Endodermal cell (in vitro differentiated cells): ENCODE measurements around the gene CROCC2. TPM values are rescaled to one million over a fixed set of nuclear protein-coding genes. Genes with fewer than 3 reads are reported as not detected.

Source experiments
- DNase-seq: peaks from one replicate; pipeline ENCODE4 v3.0.0-alpha.2; 2017
- H3K27ac ChIP-seq: 2 replicates; pipeline ENCODE4 v1.5.1; 2013; ENCODE audit warnings: mild to moderate bottlenecking, low read depth, low read length, moderate library complexity
- H3K27me3 ChIP-seq: 2 replicates; pipeline ENCODE4 v1.6.1; 2013; ENCODE audit warnings: mild to moderate bottlenecking, low read length, moderate library complexity; ENCODE audit not compliant: insufficient read depth, control insufficient read depth, poor library complexity, severe bottlenecking
- H3K36me3 ChIP-seq: 2 replicates; pipeline ENCODE4 v1.7.0; 2013; ENCODE audit warnings: mild to moderate bottlenecking, low read length, moderate library complexity; ENCODE audit not compliant: control insufficient read depth, insufficient read depth
- H3K4me1 ChIP-seq: one replicate; pipeline ENCODE4 v1.7.0; 2013; ENCODE audit warnings: low read length; ENCODE audit not compliant: control insufficient read depth, insufficient read depth
- H3K4me3 ChIP-seq: 2 replicates; pipeline ENCODE4 v1.5.1; 2013; ENCODE audit warnings: mild to moderate bottlenecking, low read length, moderate library complexity
- H3K9ac ChIP-seq: 2 replicates; pipeline ENCODE4 v1.6.1; 2013; ENCODE audit warnings: mild to moderate bottlenecking, low read length, moderate library complexity; ENCODE audit not compliant: poor library complexity, severe bottlenecking; ENCODE audit errors: extremely low read depth
- H3K9me3 ChIP-seq: 2 replicates; pipeline ENCODE4 v1.6.1; 2013; ENCODE audit warnings: mild to moderate bottlenecking, low read length, moderate library complexity; ENCODE audit not compliant: control insufficient read depth
- H3K27ac Mint-ChIP-seq: 2 replicates; pipeline ENCODE4 v1.8.0; 2020; ENCODE audit warnings: mixed read lengths
- H3K27me3 Mint-ChIP-seq: 2 replicates; pipeline ENCODE4 v1.8.0; 2021; ENCODE audit warnings: mild to moderate bottlenecking, mixed read lengths; ENCODE audit not compliant: insufficient read depth
- H3K36me3 Mint-ChIP-seq: 2 replicates; pipeline ENCODE4 v1.8.0; 2020; ENCODE audit warnings: low read depth, mixed read lengths
- H3K4me1 Mint-ChIP-seq: 2 replicates; pipeline ENCODE4 v1.8.0; 2020; ENCODE audit warnings: mixed read lengths
- H3K4me3 Mint-ChIP-seq: 2 replicates; pipeline ENCODE4 v1.8.0; 2020; ENCODE audit warnings: mild to moderate bottlenecking, moderate library complexity, mixed read lengths
- H3K9me3 Mint-ChIP-seq: 2 replicates; pipeline ENCODE4 v1.8.0; 2020; ENCODE audit warnings: mild to moderate bottlenecking, mixed read lengths
- CTCF ChIP-seq: fragments of 200-600 bp; sonication (generic); conservative IDR thresholded peaks from 2 replicates; pipeline ENCODE4 v1.5.0; 2021; ENCODE audit warnings: antibody characterized with exemption, mild to moderate bottlenecking
- WGBS, 2 experiments: methylation state at CpG; one replicate each; pipeline versions ENCODE4 v1.1.5 to v1.1.7; 2013; ENCODE audit warnings: missing lambda C conversion rate in 2 of 2, mixed read lengths in 1 of 2; ENCODE audit not compliant: insufficient coverage in 1 of 2, insufficient read length in 1 of 2; 5-methylcytosine and 5-hydroxymethylcytosine counted together
- total RNA-seq, 2 donors: library from RNA; stranded (reverse); fragmentation: NEBNext Ultra II Directional in 1 of 2; extraction: Animal tissue kit (Norgen Biotek cat#: 25700) in 1 of 2; gene quantifications; 2 replicates in 1 of 2; 3 replicates in 1 of 2; pipeline ENCODE4 v1.2.1, GENCODE V29; 2021

Gene CROCC2
- total RNA-seq, 2 donors from 2014 or later: not detected

GRCh38 chr2:240909216-240909974, 3.3 kb downstream of the CROCC2 start:
- Histone ChIP-seq H3K4me1 (no peaks in the 10 kb centered on the region), H3K27ac (no peak overlapping the region), H3K36me3 (no peaks in the 10 kb centered on the region), H3K4me3 (no peak overlapping the region), H3K9me3 (no peaks in the 10 kb centered on the region), H3K9ac (no peak overlapping the region), H3K27me3 (peaks cover 17% of the 10 kb centered on the region)
- Mint-ChIP-seq H3K27me3 (peaks cover 32% of the 10 kb centered on the region), H3K4me3 (no peak overlapping the region), H3K4me1 (peaks cover 1% of the 10 kb centered on the region), H3K27ac (no peak overlapping the region), H3K36me3 (no peaks in the 10 kb centered on the region), H3K9me3 (no peaks in the 10 kb centered on the region)
- no peak for DNase-seq
- 92 to 93% methylated on average over 5 to 17 of the region's 17 CpGs for WGBS, 2 experiments
- TF ChIP-seq CTCF: no peak

- H3K9me3 Mint-ChIP-seq: no peaks in the 10 kb centered on the region
- Histone ChIP-seq H3K27me3 (peaks cover 19% of the 10 kb centered on the region), H3K4me3 (no peak overlapping the region), H3K27ac (no peak overlapping the region), H3K9ac (no peak overlapping the region), H3K9me3 (no peaks in the 10 kb centered on the region), H3K4me1 (no peaks in the 10 kb centered on the region), H3K36me3 (no peaks in the 10 kb centered on the region)
- H3K27me3 Mint-ChIP-seq: peaks cover 30% of the 10 kb centered on the region
- 87 to 93% methylated on average over 19 to 20 of the region's 20 CpGs for WGBS, 2 experiments
- no peaks in the 10 kb centered on the region for H3K36me3 Mint-ChIP-seq
- no peak for TF ChIP-seq CTCF
- H3K4me1 Mint-ChIP-seq: no peaks in the 10 kb centered on the region
- no peak overlapping the region for H3K4me3 Mint-ChIP-seq
- no peak for DNase-seq
- H3K27ac Mint-ChIP-seq: no peak overlapping the region
Observed at GRCh38 chr2:240911641-240912265, 5.6 kb downstream of the CROCC2 start.

- Histone ChIP-seq H3K27me3 (peaks cover 19% of the 10 kb centered on the region), H3K4me1 (no peaks in the 10 kb centered on the region), H3K27ac (no peak overlapping the region), H3K36me3 (no peaks in the 10 kb centered on the region), H3K9me3 (no peaks in the 10 kb centered on the region), H3K9ac (no peak overlapping the region), H3K4me3 (no peak overlapping the region)
- no peak for DNase-seq
- no peaks in the 10 kb centered on the region for H3K9me3 Mint-ChIP-seq
- TF ChIP-seq CTCF: no peak
- no peaks in the 10 kb centered on the region for H3K36me3 Mint-ChIP-seq
- 84 to 90% methylated on average over 6 to 21 of the region's 21 CpGs for WGBS, 2 experiments
- H3K4me1 Mint-ChIP-seq: no peaks in the 10 kb centered on the region
- H3K27me3 Mint-ChIP-seq: peaks cover 24% of the 10 kb centered on the region
- no peak overlapping the region for H3K4me3 Mint-ChIP-seq
- H3K27ac Mint-ChIP-seq: no peak overlapping the region
Observed at GRCh38 chr2:240912878-240913809, 7.0 kb downstream of the CROCC2 start.
